Smooth muscle cell (in vitro differentiated cells): ENCODE measurements around the gene PRMT1. TPM values are rescaled to one million over a fixed set of nuclear protein-coding genes. Genes with fewer than 3 reads are reported as not detected.
A peak's percentile ranks its signal among the peaks of the same experiment; 100 is the strongest.

Experiments used
- DNase-seq: peaks from one replicate; lab custom pipeline; 2025; ENCODE audit not compliant: unreplicated experiment; lab: John Stamatoyannopoulos, UW
- H2AFZ ChIP-seq: fragments of 200-600 bp; sonication (generic); 2 replicates; pipeline ENCODE4 v1.6.0; 2016; ENCODE audit warnings: antibody characterized with exemption, low read depth, mild to moderate bottlenecking
- H3F3A ChIP-seq: fragments of 200-600 bp; sonication (generic); 2 replicates; pipeline ENCODE4 v1.6.0; 2017; ENCODE audit warnings: antibody characterized with exemption, low read depth
- H3K27ac ChIP-seq: fragments of 200-600 bp; sonication (generic); 2 replicates; pipeline ENCODE4 v1.5.1; 2016; ENCODE audit warnings: low read depth, mild to moderate bottlenecking
- H3K27me3 ChIP-seq: fragments of 200-600 bp; sonication (generic); 2 replicates; pipeline ENCODE4 v1.6.1; 2016; ENCODE audit warnings: low read depth, mild to moderate bottlenecking
- H3K36me3 ChIP-seq: fragments of 200-600 bp; sonication (generic); 2 replicates; pipeline ENCODE4 v1.5.1; 2016; ENCODE audit warnings: low read depth
- H3K4me1 ChIP-seq: fragments of 200-600 bp; sonication (generic); 2 replicates; pipeline ENCODE4 v1.5.1; 2016; ENCODE audit warnings: low read depth
- H3K4me2 ChIP-seq: fragments of 200-600 bp; sonication (generic); 2 replicates; pipeline ENCODE4 v1.6.0; 2016; ENCODE audit warnings: mild to moderate bottlenecking
- H3K4me3 ChIP-seq: fragments of 200-600 bp; sonication (generic); 2 replicates; pipeline ENCODE4 v1.5.1; 2016; ENCODE audit warnings: mild to moderate bottlenecking
- H3K79me2 ChIP-seq: fragments of 200-600 bp; sonication (generic); 2 replicates; pipeline ENCODE4 v1.6.0; 2016; ENCODE audit warnings: low read depth, mild to moderate bottlenecking
- H3K9ac ChIP-seq: fragments of 200-600 bp; sonication (generic); 2 replicates; pipeline ENCODE4 v1.6.0; 2016; ENCODE audit warnings: low read depth
- H3K9me3 ChIP-seq: fragments of 200-600 bp; sonication (generic); replicated peaks from 2 replicates; pipeline ENCODE4 v1.5.1; 2016; ENCODE audit warnings: low read depth
- H4K20me1 ChIP-seq: fragments of 200-600 bp; sonication (generic); 2 replicates; pipeline ENCODE4 v1.6.0; 2016; ENCODE audit warnings: low read depth
- WGBS: methylation state at CpG from one replicate; pipeline ENCODE4 v1.1.7; 2016; ENCODE audit warnings: low lambda C conversion rate; 5-methylcytosine and 5-hydroxymethylcytosine counted together
- polyA plus RNA-seq: library from polyadenylated mRNA; unstranded; fragments of >200 nt; fragmentation: Nextera tagmentation; extraction: Ambion mirVana; gene quantifications from 2 replicates; pipeline ENCODE4 v1.2.1, GENCODE V29; 2016
- total RNA-seq: library from RNA; depleted of rRNA; stranded (reverse); fragments of >200 nt; gene quantifications from 2 replicates; pipeline ENCODE4 v1.2.3, GENCODE V29; 2014
- TF ChIP-seq, protein P1 (sequence below): fragments of 200-600 bp; sonication (generic); IDR thresholded peaks from 2 replicates; pipeline ENCODE4 v1.5.1; 2017; ENCODE audit warnings: borderline replicate concordance, mild to moderate bottlenecking, antibody characterized with exemption; ENCODE audit not compliant: insufficient read depth, poor library complexity, severe bottlenecking

PRMT1 gene
- total and polyA plus RNA-seq, 2 experiments from 2014 or later: 147 to 175 TPM

DNA sequence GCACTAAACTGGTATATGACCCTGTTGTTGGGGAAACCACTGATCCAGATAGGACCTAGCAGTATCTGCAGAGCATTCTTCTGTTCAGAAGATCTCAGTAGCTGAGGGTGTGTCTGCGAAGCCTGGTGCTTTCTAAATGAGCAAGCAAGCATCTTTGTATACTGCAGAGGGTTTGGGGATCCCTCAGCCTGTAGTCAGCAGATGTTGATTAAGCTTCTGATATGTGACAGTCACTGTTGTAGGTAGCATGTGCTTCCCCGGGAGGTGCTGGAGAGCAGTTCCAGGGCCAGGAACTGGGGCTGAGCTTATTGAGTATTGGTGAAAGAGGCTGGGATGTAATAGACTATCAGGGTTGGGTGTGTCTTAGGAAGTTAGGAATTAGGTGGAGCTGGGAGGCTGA, 33.6 kb upstream of the PRMT1 start:
- Histone ChIP-seq H3K9ac (peak overlapping the region; percentile 99), H3K36me3 (no peaks in the 10 kb centered on the region), H3F3A (peaks cover 7% of the 10 kb centered on the region), H2AFZ (no peak overlapping the region), H4K20me1 (peaks cover 34% of the 10 kb centered on the region), H3K79me2 (peaks cover 58% of the 10 kb centered on the region), H3K27ac (peak overlapping the region; percentile 100), H3K4me2 (peak overlapping the region; percentile 89), H3K27me3 (no peaks in the 10 kb centered on the region), H3K4me1 (peaks cover 32% of the 10 kb centered on the region), H3K9me3 (no peaks in the 10 kb centered on the region), H3K4me3 (peak overlapping the region; percentile 84)
- TF ChIP-seq, protein P1, sequence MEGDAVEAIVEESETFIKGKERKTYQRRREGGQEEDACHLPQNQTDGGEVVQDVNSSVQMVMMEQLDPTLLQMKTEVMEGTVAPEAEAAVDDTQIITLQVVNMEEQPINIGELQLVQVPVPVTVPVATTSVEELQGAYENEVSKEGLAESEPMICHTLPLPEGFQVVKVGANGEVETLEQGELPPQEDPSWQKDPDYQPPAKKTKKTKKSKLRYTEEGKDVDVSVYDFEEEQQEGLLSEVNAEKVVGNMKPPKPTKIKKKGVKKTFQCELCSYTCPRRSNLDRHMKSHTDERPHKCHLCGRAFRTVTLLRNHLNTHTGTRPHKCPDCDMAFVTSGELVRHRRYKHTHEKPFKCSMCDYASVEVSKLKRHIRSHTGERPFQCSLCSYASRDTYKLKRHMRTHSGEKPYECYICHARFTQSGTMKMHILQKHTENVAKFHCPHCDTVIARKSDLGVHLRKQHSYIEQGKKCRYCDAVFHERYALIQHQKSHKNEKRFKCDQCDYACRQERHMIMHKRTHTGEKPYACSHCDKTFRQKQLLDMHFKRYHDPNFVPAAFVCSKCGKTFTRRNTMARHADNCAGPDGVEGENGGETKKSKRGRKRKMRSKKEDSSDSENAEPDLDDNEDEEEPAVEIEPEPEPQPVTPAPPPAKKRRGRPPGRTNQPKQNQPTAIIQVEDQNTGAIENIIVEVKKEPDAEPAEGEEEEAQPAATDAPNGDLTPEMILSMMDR: no peak
- DNase-seq: no peak
- WGBS: 85% methylated on average over 2 of the region's 2 CpGs

DNA sequence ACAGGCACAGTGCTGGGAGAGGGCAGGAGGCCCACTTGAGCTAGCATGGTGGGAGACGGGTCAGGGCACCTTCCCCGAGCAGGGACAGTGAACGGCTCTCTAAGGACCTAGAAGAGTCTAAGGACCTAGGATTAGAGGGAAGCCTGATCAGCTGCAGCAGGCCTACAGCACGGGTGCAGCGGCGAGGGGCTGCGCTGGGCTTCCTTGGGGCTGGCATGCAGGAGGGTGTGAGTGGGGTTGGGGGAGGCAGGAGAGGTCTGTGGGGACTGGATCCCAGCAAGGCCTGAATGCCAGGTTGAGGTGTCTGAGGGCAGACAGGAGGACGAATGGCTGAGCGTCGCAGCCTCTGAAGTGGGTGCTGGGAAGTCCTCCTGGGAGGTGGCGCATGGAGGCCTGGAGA, 31.5 kb upstream of the PRMT1 start:
- Histone ChIP-seq H3K27ac (no peak overlapping the region), H2AFZ (no peak overlapping the region), H3K4me3 (no peak overlapping the region), H3K4me2 (no peak overlapping the region), H3K9me3 (no peaks in the 10 kb centered on the region), H4K20me1 (peaks cover 54% of the 10 kb centered on the region), H3K79me2 (peaks cover 57% of the 10 kb centered on the region), H3K36me3 (no peaks in the 10 kb centered on the region), H3K9ac (no peak overlapping the region), H3F3A (peaks cover 7% of the 10 kb centered on the region), H3K4me1 (peaks cover 20% of the 10 kb centered on the region), H3K27me3 (no peaks in the 10 kb centered on the region)
- whole genome bisulfite sequencing: 98% methylated on average over 11 of the region's 11 CpGs
- TF ChIP-seq, protein P1: no peak
- DNase-seq: no peak

DNA sequence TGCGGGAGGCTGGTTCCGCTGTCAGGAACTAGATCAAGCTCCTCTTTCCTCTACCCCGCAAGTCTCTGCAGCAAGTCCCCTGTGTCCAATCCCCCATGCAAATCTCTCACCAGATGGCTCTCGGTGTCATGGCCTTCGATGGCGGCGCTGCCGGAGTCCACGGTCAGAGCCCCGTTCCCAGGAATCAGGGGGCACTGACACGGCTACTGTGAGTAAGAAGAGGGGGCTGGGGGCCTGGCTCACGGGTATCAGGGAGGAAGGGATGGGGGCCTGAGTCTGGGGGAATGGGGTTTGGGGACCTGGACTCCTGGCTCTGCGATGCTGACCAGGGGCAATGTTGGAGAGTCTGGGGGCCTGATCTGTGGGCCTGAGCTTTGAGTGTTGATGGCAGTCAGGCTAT, 31.1 kb upstream of the PRMT1 start:
- peaks cover 54% of the 10 kb centered on the region for H4K20me1 ChIP-seq
- H3K9me3 ChIP-seq: no peaks in the 10 kb centered on the region
- no peak overlapping the region for H3K4me3 ChIP-seq
- H3K4me1 ChIP-seq: peaks cover 17% of the 10 kb centered on the region
- H2AFZ ChIP-seq: no peak overlapping the region
- H3F3A ChIP-seq: peaks cover 5% of the 10 kb centered on the region
- peaks cover 57% of the 10 kb centered on the region for H3K79me2 ChIP-seq
- DNase-seq: no peak
- H3K27me3 ChIP-seq: no peaks in the 10 kb centered on the region
- no peak overlapping the region for H3K27ac ChIP-seq
- H3K4me2 ChIP-seq: no peak overlapping the region
- WGBS: 97% methylated on average over 10 of the region's 13 CpGs
- no peaks in the 10 kb centered on the region for H3K36me3 ChIP-seq
- no peak overlapping the region for H3K9ac ChIP-seq
- TF ChIP-seq, protein P1: no peak

DNA sequence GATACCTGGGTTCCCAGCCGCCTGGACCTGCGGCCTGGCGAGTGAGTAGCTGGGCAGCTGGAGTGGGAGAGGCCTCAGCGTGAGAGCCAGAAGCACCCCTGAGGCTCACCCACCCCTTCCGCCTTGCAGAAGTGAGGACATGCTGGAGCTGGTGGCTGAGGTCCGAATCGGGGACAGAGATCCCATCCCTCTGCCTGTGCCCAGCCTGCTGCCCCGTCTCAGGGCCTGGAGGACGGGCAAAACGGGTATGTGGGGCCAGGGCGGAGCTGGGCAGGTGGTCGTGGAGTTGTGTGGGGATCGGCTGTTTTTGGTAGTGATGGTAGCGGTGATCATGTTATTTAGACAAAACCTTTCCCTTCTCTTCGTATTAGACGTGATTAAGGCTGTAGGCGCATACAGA, 30.5 kb upstream of the PRMT1 start:
- Histone ChIP-seq H3K4me2 (no peak overlapping the region), H3K9ac (no peak overlapping the region), H3K4me3 (no peak overlapping the region), H3K79me2 (peaks cover 57% of the 10 kb centered on the region), H3K9me3 (no peaks in the 10 kb centered on the region), H3K36me3 (no peaks in the 10 kb centered on the region), H3K27me3 (no peaks in the 10 kb centered on the region), H2AFZ (no peak overlapping the region), H3F3A (no peaks in the 10 kb centered on the region), H3K27ac (no peak overlapping the region), H3K4me1 (peaks cover 12% of the 10 kb centered on the region), H4K20me1 (peaks cover 54% of the 10 kb centered on the region)
- 94% methylated on average over 17 of the region's 17 CpGs for WGBS
- no peak for DNase-seq
- TF ChIP-seq, protein P1: no peak
